HCT116 (cell line): ENCODE data around the gene FAM20C. TPM values are rescaled to one million over a fixed set of nuclear protein-coding genes. Genes with fewer than 3 reads are reported as not detected.
A peak's percentile ranks its signal among the peaks of the same experiment; 100 is the strongest.
"Not testable (repeated sequence)": the region's sequence is repeated elsewhere in the genome, so short reads cannot be mapped to it uniquely, and the experiment has no call there.

Source experiments
- ATAC-seq: fragments of 200-7000 bp; cut with Tn5 transposase; 2 replicates; pipeline ENCODE4 v1.9.1; 2020; ENCODE audit warnings: mild to moderate bottlenecking, moderate library complexity
- BruUV-seq: library from RNA; stranded (reverse); fragments of 400-500 nt; replicated peaks from 2 replicates; lab custom pipeline; 2021; lab: Mats Ljungman, UMichigan
- CTCF ChIA-PET: fragments of 300-600 bp; sonication (Branson Sonifier 250); formaldehyde crosslinking; loops from one replicate; lab custom pipeline; 2021; ENCODE audit warnings: antibody characterized with exemption; lab: Charles Lee
- POLR2A ChIA-PET: fragments of 300-600, 350-600 bp; sonication (Branson Sonifier 250); formaldehyde crosslinking; loops from one replicate; lab custom pipeline; 2021; ENCODE audit warnings: antibody characterized with exemption; lab: Charles Lee
- RAD21 ChIA-PET, 2 experiments: fragments of 300-600 bp; sonication (Branson Sonifier 250); formaldehyde crosslinking; loops; one replicate each; lab custom pipeline; 2023; ENCODE audit warnings: low total read pairs in 2 of 2; ENCODE audit not compliant: uncharacterized antibody in 2 of 2, unreplicated experiment in 2 of 2, low non-redundant PET in 1 of 2; lab: Charles Lee
- DNase-seq: peaks from one replicate; pipeline ENCODE4 v3.0.0-alpha.2; 2010; ENCODE audit warnings: low read depth, low spot score
- H2AFZ ChIP-seq: fragments of 200-600 bp; shearing (Covaris generic), sonication (generic); 2 replicates; pipeline ENCODE4 v1.6.1; 2017; ENCODE audit warnings: low read depth, mixed run types, mixed read lengths, antibody characterized with exemption, low read length; ENCODE audit not compliant: poor library complexity, severe bottlenecking
- H3K27ac ChIP-seq: 2 replicates; pipeline ENCODE4 v1.5.1; 2012; ENCODE audit warnings: low read depth, low read length
- H3K27me3 ChIP-seq: fragments of 200-600 bp; sonication (generic); 2 replicates; pipeline ENCODE4 v1.6.1; 2016; ENCODE audit warnings: mixed run types, low read length, mixed read lengths; ENCODE audit not compliant: insufficient read depth
- H3K36me3 ChIP-seq, 2 experiments: fragments of 200-500 bp in 1 of 2; fragments of 200-600 bp in 1 of 2; sonication (Bioruptor generic) in 1 of 2; sonication (generic) in 1 of 2; 2 replicates each; pipeline versions ENCODE4 v1.5.1 to v1.6.1; 2014 to 2016; ENCODE audit warnings: low read length in 2 of 2, inconsistent platforms in 1 of 2, mixed read lengths in 1 of 2, mixed run types in 1 of 2; ENCODE audit not compliant: insufficient read depth in 2 of 2, control insufficient read depth in 1 of 2
- H3K4me1 ChIP-seq, 2 experiments: fragments of 200-600 bp in 1 of 2; sonication (generic) in 1 of 2; 2 replicates each; pipeline versions ENCODE4 v1.5.1 to v1.6.1; 2012 to 2017; ENCODE audit warnings: low read length in 2 of 2, inconsistent platforms in 1 of 2, mild to moderate bottlenecking in 1 of 2, mixed read lengths in 1 of 2, mixed run types in 1 of 2, moderate library complexity in 1 of 2; ENCODE audit not compliant: insufficient read depth in 2 of 2, control insufficient read depth in 1 of 2
- H3K4me2 ChIP-seq: fragments of 200-600 bp; sonication (generic); 2 replicates; pipeline ENCODE4 v1.6.1; 2017; ENCODE audit warnings: mixed run types, low read length, mixed read lengths
- H3K4me3 ChIP-seq, 2 experiments: fragments of 200-600 bp in 1 of 2; sonication (generic) in 1 of 2; replicated peaks in 1 of 2; 2 replicates each; pipeline ENCODE4 v1.5.1; 2011 to 2016; ENCODE audit warnings: low read length in 2 of 2, control low read depth in 1 of 2, low read depth in 1 of 2, mild to moderate bottlenecking in 1 of 2, mixed read lengths in 1 of 2, mixed run types in 1 of 2
- H3K79me2 ChIP-seq: fragments of 200-600 bp; sonication (generic); 2 replicates; pipeline ENCODE4 v1.6.1; 2017; ENCODE audit warnings: mild to moderate bottlenecking, mixed run types, low read length, moderate library complexity, mixed read lengths; ENCODE audit not compliant: insufficient read depth
- H3K9ac ChIP-seq: fragments of 200-600 bp; sonication (generic); 2 replicates; pipeline ENCODE4 v1.6.1; 2016; ENCODE audit warnings: low read length, mixed read lengths
- H3K9me2 ChIP-seq: fragments of 200-600 bp; sonication (generic), shearing (Covaris generic); 2 replicates; pipeline ENCODE4 v1.6.1; 2017; ENCODE audit warnings: mixed run types, mild to moderate bottlenecking, moderate library complexity; ENCODE audit not compliant: insufficient read depth
- H3K9me3 ChIP-seq, 2 experiments: fragments of 200-500 bp in 1 of 2; fragments of 200-600 bp in 1 of 2; sonication (Bioruptor generic) in 1 of 2; sonication (generic) in 1 of 2; 2 replicates each; pipeline ENCODE4 v1.6.1; 2014 to 2017; ENCODE audit warnings: low read length in 2 of 2, mixed read lengths in 2 of 2, inconsistent platforms in 1 of 2, low read depth in 1 of 2, mild to moderate bottlenecking in 1 of 2, mixed run types in 1 of 2, moderate library complexity in 1 of 2; ENCODE audit not compliant: control insufficient read depth in 1 of 2, insufficient read depth in 1 of 2
- H4K20me1 ChIP-seq: fragments of 200-600 bp; sonication (generic), shearing (Covaris generic); 2 replicates; pipeline ENCODE4 v1.6.1; 2017; ENCODE audit warnings: mixed run types, mild to moderate bottlenecking, moderate library complexity; ENCODE audit not compliant: insufficient read depth
- CBX3 ChIP-seq: IDR thresholded peaks from 2 replicates; pipeline ENCODE4 v1.6.1; 2012; ENCODE audit warnings: low read depth
- CTCF ChIP-seq, 3 experiments: fragments of 200-600 bp in 1 of 3; sonication (generic) in 1 of 3; IDR thresholded peaks in 2 of 3; conservative IDR thresholded peaks in 1 of 3; 2 replicates each; pipeline ENCODE4 v1.5.1; 2012 to 2017; ENCODE audit warnings: low read depth in 2 of 3, low read length in 2 of 3, antibody characterized with exemption in 1 of 3, borderline replicate concordance in 1 of 3, control low read depth in 1 of 3, mild to moderate bottlenecking in 1 of 3, mixed read lengths in 1 of 3, mixed run types in 1 of 3, moderate library complexity in 1 of 3; ENCODE audit not compliant: insufficient read depth in 1 of 3
- ELF1 ChIP-seq: IDR thresholded peaks from 2 replicates; pipeline ENCODE4 v1.6.1; 2012; ENCODE audit warnings: low read depth, borderline replicate concordance
- EZH2 ChIP-seq: fragments of 200-600 bp; sonication (generic); IDR thresholded peaks from 2 replicates; pipeline ENCODE4 v1.6.1; 2017; ENCODE audit warnings: antibody characterized with exemption, mixed run types
- EZH2phosphoT487 ChIP-seq: fragments of 200-600 bp; IDR thresholded peaks from 2 replicates; pipeline ENCODE4 v1.6.1; 2018; ENCODE audit warnings: antibody characterized with exemption, borderline replicate concordance
- JUND ChIP-seq: IDR thresholded peaks from 2 replicates; pipeline ENCODE4 v1.6.1; 2012
- POLR2A ChIP-seq: IDR thresholded peaks from 2 replicates; pipeline ENCODE4 v1.7.0; 2011; ENCODE audit warnings: borderline replicate concordance; ENCODE audit not compliant: insufficient read depth, insufficient read length; ENCODE audit errors: extremely low read depth
- RAD21 ChIP-seq: IDR thresholded peaks from 2 replicates; pipeline ENCODE4 v1.6.1; 2012; ENCODE audit warnings: low read depth, mild to moderate bottlenecking
- SP1 ChIP-seq: IDR thresholded peaks from 2 replicates; pipeline ENCODE4 v1.6.1; 2012; ENCODE audit warnings: low read depth
- SRF ChIP-seq: IDR thresholded peaks from 2 replicates; pipeline ENCODE4 v1.6.1; 2012; ENCODE audit warnings: low read depth
- YY1 ChIP-seq: IDR thresholded peaks from 2 replicates; pipeline ENCODE4 v1.6.1; 2011; ENCODE audit warnings: low read length, low read depth, moderate library complexity, mild to moderate bottlenecking; ENCODE audit not compliant: insufficient replicate concordance; ENCODE audit errors: extremely low read depth
- intact Hi-C: fragments of 100-400 bp; cut with micrococcal nuclease; formaldehyde crosslinking; loops from 2 replicates; pipeline ENCODE4 v1.10.0; 2022
- total RNA-seq: library from RNA; stranded (reverse); gene quantifications from one replicate; pipeline ENCODE4 v1.2.1, GENCODE V29; 2021; ENCODE audit not compliant: unreplicated experiment
- TF ChIP-seq, protein P1 (sequence below): IDR thresholded peaks from 2 replicates; pipeline ENCODE4 v1.6.1; 2012
- TF ChIP-seq, protein P2 (sequence below): IDR thresholded peaks from 2 replicates; pipeline ENCODE4 v1.6.1; 2012; ENCODE audit warnings: low read depth

FAM20C gene
- total RNA-seq, 1 experiment from 2014 or later: 27.1 TPM

- H3K9me2 ChIP-seq, POLR2A ChIA-PET, H3K79me2 ChIP-seq, H3K27me3 ChIP-seq, RAD21 ChIA-PET, H3K4me2 ChIP-seq, BruUV-seq, H3K27ac ChIP-seq, H2AFZ ChIP-seq, CTCF ChIA-PET, H3K4me3 ChIP-seq, DNase-seq, H3K4me1 ChIP-seq, intact Hi-C loops, H3K9ac ChIP-seq, H4K20me1 ChIP-seq, ATAC-seq, H3K36me3 ChIP-seq: not testable (repeated sequence)
- TF ChIP-seq CTCF (IDR thresholded peaks at IDR 0.05 in 2 of 3, conservative IDR thresholded peaks at IDR 0.05 in 1 of 3; ENCODE audit: borderline replicate concordance in 1 of 3, insufficient read depth in 1 of 3, low read depth in 2 of 3, low read length in 2 of 3) (peak; percentile 28 to 93 (median 48)), RAD21 (0 out of 2 replicates have a peak, but pooled peaks have one; percentile 16)
- peaks cover 23 to 31% of the 10 kb centered on the region in 2 experiments; a peak in 2 of 4 replicates for H3K9me3 ChIP-seq
Observed at GRCh38 chr7:263483-264351, 71.3 kb downstream of the FAM20C start.

- no peaks in the 10 kb centered on the region for H3K79me2 ChIP-seq
- ChIA-PET CTCF (no interaction called here), RAD21 (no interaction called here), POLR2A (no interaction called here)
- no peaks in the 10 kb centered on the region for H3K4me1 ChIP-seq
- ATAC-seq: no peak
- H3K9me2 ChIP-seq: no peaks in the 10 kb centered on the region
- H3K27me3 ChIP-seq: no peaks in the 10 kb centered on the region
- DNase-seq: no peak
- H3K27ac ChIP-seq: no peak overlapping the region
- H3K4me3 ChIP-seq: no peak overlapping the region
- H3K9ac ChIP-seq: no peak overlapping the region
- intact Hi-C loops: no loop called here
- peaks cover 23 to 25% of the 10 kb centered on the region in 2 experiments; a peak in 2 of 4 replicates for H3K9me3 ChIP-seq
- BruUV-seq: no TSS peak
- H3K36me3 ChIP-seq: peaks cover 0 to 5% of the 10 kb centered on the region in 2 experiments; a peak in 2 of 4 replicates
- no peaks in the 10 kb centered on the region for H4K20me1 ChIP-seq
- H2AFZ ChIP-seq: no peak overlapping the region
- H3K4me2 ChIP-seq: no peak overlapping the region
- TF ChIP-seq JUND: no peak
- TF ChIP-seq YY1: no peak
- TF ChIP-seq EZH2: no peak
- TF ChIP-seq, protein P1, sequence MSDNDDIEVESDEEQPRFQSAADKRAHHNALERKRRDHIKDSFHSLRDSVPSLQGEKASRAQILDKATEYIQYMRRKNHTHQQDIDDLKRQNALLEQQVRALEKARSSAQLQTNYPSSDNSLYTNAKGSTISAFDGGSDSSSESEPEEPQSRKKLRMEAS: no peak
- TF ChIP-seq, protein P2, sequence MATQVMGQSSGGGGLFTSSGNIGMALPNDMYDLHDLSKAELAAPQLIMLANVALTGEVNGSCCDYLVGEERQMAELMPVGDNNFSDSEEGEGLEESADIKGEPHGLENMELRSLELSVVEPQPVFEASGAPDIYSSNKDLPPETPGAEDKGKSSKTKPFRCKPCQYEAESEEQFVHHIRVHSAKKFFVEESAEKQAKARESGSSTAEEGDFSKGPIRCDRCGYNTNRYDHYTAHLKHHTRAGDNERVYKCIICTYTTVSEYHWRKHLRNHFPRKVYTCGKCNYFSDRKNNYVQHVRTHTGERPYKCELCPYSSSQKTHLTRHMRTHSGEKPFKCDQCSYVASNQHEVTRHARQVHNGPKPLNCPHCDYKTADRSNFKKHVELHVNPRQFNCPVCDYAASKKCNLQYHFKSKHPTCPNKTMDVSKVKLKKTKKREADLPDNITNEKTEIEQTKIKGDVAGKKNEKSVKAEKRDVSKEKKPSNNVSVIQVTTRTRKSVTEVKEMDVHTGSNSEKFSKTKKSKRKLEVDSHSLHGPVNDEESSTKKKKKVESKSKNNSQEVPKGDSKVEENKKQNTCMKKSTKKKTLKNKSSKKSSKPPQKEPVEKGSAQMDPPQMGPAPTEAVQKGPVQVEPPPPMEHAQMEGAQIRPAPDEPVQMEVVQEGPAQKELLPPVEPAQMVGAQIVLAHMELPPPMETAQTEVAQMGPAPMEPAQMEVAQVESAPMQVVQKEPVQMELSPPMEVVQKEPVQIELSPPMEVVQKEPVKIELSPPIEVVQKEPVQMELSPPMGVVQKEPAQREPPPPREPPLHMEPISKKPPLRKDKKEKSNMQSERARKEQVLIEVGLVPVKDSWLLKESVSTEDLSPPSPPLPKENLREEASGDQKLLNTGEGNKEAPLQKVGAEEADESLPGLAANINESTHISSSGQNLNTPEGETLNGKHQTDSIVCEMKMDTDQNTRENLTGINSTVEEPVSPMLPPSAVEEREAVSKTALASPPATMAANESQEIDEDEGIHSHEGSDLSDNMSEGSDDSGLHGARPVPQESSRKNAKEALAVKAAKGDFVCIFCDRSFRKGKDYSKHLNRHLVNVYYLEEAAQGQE: no peak
- TF ChIP-seq SRF: no peak
- TF ChIP-seq ELF1: no peak
- TF ChIP-seq RAD21: no peak
- TF ChIP-seq POLR2A: no peak
- no peak for TF ChIP-seq SP1
- no peak for TF ChIP-seq EZH2phosphoT487
- no peak for TF ChIP-seq CBX3
Observed at GRCh38 chr7:264541-265191, 72.3 kb downstream of the FAM20C start.
